Central memory CD4-positive, alpha-beta T cell (primary cell): ENCODE results near the gene CAPN5.

ENCODE experiments used
- DNase-seq: peaks from one replicate; pipeline ENCODE4 v3.0.0; 2022

Gene CAPN5

GRCh38 chr11:77137421-77137820 is 70.7 kb downstream of the CAPN5 start:
- DNase-seq, result no peak

DNA sequence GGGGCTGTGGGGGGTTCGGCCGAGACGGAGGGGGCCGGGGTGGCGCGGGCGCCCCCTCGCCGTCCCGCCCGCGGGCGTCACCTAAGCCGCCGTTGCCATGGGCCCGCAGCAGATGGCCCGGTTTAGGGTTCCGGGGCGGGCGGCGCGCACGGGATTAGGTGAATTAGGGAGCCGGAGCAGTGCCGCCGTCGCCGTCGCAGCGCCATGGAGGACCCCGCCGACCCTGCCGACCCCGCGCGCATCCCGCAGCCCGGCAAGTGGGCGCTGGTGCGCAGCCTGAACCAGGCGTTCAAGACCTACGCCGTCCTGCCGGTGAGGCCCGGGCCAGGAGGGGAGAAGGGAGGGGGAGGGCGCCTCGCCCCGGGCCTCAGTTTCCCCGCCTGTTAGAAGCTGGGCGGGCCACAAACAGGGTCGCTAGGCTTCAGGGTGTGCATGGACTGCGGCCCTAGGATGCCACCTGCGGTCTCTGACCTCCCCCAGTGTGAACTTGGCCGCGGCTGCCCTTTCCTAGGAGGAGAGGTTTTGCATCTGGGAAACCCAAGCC is 71.4 kb downstream of the CAPN5 start:
- DNase-seq, result no peak

DNA sequence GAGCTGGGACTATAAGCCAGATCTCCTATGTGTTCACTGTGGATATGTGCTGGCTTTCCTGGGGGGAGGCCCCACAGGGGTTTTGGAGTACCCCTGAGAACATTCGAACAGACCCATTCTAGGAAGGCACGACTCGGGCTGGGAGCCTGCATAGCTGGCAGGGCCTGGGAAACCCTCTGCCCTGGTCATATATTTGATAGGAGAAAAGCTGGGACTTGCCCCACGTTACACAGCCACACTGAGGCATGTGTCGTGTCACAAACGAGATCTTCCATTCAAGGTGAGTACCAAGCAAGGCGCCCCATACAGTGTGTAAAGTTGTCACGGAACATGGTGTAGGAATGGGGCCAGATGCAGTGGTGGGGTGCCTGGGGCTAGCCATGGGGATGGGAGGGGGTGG is 72.4 kb downstream of the CAPN5 start:
- DNase-seq, result no peak

DNA sequence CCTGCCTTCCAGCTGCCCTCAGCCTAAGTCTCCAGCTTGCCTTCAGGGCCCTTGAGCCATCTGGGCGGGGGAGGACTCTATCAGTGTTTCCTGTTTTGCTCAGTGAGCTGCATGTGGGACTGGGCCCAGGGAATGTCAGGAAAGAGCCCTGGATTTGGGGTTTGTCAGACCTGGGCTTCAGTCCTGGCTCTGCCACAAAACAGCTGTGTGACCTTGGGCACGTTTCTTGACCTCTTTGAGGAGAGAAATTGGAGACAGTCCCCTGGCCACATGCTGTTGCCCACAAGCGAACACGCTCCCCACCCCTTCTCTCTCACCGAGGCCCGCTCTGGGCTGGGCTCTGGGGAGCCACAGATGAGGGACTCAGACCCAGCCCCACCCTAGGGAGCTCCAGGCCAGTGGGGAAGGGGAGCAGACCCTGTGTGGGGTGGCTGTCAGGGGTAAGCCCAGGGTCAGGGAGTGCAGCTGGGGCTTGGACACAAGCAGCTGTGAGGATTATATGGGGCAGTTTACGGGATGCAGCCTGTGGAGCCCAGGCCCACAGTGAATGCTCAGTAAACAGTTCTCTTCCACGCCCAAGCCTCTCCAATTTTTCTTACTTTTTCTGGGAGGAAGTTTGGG is 73.6 kb downstream of the CAPN5 start:
- DNase-seq, result no peak

- no peak for DNase-seq
These were observed 74.3 kb downstream of the CAPN5 start for GRCh38 chr11:77141034-77141433.

- DNase-seq, result no peak
These were observed 74.7 kb downstream of the CAPN5 start for GRCh38 chr11:77141475-77141874.

GRCh38 chr11:77142091-77142975 is 75.6 kb downstream of the CAPN5 start:
- no peak for DNase-seq

GRCh38 chr11:77143405-77144020 is 76.7 kb downstream of the CAPN5 start:
- DNase-seq, result no peak

DNA sequence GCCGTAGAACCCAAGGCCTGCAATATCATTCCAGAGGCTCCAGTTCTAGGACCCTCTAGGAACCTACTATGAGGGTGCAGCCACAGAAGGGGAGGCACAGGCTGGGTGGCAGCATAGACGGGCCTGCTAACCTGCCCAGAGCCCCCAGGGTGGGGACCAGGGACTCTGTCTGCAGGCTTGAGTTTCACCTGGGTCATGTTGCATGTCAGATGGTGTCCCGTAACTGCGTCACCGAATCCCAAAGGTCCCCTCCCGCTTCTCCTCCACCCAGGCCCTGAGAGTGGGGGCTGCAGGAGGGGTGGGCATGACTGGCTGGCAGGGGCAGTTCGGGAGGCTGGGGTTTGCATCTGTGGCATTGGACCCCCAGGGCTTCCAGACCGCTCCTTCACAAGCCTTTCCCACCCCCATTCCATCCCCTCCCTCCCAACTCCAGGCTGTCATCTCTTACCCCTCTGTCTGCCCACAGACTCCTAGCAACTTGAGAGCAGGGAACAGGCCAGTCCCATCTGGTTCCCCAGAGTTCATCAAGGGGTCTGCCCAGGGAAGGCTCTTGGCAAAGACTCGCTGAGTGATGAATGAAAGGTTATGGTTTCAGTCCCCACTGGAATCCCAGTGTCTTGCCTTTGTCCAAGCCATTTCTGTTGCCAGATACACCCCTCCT is 77.6 kb downstream of the CAPN5 start:
- DNase-seq, result no peak

GRCh38 chr11:77144857-77145428 is 78.2 kb downstream of the CAPN5 start:
- DNase-seq, result no peak

- no peak for DNase-seq
These were observed 79.7 kb downstream of the CAPN5 start for GRCh38 chr11:77146261-77147035.

DNA sequence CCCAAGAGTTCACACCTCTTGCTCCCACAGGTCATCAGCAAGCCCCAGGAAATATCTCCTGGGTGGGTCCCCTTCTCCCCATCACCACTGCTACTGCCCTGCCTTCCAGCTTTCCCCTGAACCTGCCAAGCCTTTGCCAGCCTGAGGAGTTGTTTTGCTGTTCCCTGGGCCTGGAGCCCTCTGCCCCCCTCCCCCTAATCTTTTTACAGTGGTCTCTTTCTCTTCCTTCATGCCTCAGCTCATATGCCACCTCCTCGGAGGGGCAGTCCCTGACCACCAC is 80.2 kb downstream of the CAPN5 start:
- DNase-seq, result no peak

DNA sequence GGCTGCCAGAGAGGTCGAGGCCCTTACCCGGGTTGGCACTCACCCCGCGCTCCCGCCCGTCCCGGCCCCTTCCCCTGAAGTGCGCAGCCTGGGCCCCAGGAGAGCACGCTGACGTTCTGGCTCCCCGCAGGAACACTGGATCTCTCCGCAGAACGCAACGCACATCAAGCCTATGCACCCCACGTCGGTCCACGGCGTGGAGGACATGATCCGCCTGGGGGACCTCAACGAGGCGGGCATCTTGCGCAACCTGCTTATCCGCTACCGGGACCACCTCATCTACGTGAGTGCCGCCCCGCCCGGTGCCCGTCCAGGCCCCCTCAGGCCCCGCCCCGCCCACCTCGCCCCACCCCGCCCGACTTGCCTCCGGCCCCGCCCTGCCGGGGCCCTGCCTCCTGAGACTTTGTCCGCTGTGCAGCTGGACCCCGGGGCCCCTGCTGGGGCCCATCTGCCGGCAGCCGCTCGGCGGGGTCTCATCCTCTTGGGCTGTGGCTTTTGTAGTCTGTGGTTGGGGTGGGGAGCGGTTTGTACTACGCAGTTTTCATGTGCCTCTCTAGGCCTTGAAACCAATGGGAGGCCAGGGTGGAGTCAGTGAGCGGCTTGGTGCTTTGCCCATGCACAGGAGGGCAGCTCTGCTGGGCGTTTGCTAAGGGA is 81.0 kb downstream of the CAPN5 start:
- DNase-seq, result peak; percentile 30

DNA sequence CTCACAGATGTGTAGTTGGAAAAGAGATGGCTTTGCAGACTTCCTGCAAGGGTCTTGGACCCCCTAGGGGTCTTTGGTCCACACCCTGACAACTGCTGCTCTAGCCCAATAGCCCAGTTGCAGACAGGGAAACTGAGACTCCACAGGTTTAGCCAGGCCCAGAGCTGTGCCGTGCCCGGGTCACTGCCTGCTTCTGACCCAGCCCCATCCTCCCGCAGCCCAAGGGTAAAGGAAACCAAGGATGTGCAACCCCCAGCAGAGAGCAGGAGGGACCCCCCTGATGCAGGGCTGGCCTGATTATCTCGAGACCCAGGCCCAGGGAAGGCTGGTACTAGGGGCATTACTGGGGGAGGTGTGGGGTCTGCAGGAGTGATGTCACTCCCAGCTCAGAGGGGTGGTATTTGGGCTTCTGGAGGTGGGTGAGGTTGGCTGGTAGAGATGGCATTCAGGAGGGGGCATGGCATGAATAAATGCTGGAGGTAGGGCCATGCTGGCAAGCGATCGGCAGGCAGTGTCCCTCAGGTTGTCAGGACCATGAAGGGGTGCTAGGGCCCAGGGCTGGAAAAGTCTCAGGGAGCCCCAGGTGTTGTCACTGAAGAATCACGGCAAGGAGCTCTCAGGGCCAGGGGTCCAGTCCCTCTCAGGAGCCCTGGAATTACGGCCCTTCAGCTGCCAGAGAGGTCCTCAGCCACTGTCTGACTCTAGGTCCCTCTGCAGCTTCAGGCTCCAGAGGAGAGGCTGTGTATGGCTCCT is 82.4 kb downstream of the CAPN5 start:
- no peak for DNase-seq

GRCh38 chr11:77149716-77150392 is 83.1 kb downstream of the CAPN5 start:
- DNase-seq, result no peak

GRCh38 chr11:77150836-77151235 is 84.1 kb downstream of the CAPN5 start:
- no peak for DNase-seq

- peak; percentile 66 for DNase-seq
These were observed 85.2 kb downstream of the CAPN5 start for GRCh38 chr11:77151804-77152509.

DNA sequence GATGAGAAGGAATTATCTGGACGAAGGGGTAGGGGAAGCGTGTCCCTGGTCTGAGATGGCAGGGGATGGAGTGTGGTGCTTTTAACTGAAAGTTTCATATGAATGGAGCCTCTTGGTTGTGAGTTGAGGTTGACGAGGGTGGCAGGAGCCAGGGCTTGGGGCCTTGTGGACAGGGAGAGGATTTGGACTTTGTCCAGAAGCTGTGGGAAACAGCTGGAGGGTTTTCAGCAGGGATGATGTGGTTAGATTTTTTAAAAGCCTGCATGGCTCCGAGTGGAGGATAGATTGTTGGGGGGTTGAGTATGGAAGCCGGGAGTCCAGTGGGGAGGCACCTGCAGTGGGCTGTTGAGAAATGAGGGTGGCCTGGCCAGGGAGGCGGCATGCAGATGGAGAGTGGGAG is 86.1 kb downstream of the CAPN5 start:
- DNase-seq, result no peak
